HS-27A (cell line): ENCODE measurements around the gene RSPO4.

Experiments
- DNase-seq: peaks from one replicate; pipeline ENCODE4 v3.0.0-alpha.2; 2012; ENCODE audit warnings: low read depth, missing footprints

RSPO4 gene

DNA sequence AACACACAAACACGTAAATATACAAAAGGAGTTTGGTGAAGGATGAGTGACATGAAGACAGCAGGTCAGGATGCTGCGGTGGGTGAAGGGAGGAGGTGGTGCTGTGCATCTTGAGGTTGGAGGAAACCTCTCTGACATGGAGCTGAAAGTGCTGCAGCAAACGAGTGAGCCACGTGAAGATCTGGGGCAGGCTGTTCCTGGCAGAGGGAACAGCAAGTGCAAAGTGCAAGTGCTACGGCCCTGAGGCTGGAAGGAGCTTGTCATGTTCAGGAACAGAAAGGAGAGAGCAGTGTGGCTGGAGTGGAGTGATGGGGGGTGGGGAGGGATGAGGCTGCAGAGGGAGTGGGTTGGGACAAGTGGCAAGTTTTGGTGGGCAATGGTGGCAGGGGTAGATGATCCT, 61.2 kb downstream of the RSPO4 start:
- no peak for DNase-seq

DNA sequence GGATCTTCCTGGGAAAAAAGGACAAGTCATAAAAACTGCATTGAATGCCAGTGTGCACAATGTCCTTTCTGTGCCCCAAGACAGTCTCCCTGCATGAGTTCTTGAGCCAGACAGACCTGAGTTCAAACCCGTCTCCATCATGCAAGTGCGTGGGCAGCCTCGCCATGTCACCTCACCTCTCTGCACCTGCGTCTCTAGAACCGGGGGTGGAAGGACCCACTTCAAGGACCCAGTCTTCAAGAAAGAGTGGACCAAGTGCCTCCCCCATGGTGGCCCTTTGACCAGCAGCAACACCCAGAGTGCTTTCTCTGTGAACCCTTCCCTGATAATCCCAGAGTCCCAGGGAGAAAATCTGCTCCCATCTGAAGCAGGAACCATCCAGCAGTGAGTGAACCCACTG, 62.5 kb downstream of the RSPO4 start:
- DNase-seq = no peak

DNA sequence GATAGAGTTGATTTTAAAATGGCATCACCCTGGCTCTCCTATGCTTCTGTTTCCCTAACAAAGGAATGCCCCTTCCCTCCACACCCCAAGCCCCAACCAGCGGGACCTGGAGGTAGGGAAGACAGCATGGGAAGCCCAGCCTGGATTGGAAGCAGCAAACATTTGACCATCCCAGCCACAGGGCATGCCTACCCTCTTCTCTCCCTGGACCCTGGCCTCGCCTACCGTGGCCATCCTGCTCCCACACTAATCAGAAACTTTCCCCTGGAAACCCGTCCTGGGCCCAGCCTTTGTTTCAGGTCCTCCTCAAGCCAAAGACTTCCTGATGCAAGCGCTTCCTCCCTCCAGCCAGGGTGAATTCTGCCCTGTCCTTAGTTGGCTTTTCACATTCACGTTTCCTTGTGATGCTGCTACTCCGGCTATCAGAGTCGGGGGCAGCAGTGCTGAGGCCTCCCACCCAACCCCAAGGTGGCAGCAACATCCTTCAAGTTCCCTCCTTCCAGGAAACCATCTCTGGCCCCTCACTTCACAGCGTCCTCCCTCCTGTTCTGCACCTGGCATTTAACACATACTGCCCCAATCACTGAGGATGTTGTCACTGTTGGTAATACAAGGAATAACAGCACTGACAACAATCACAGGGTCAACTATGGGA, 67.8 kb downstream of the RSPO4 start:
- DNase-seq = no peak

DNA sequence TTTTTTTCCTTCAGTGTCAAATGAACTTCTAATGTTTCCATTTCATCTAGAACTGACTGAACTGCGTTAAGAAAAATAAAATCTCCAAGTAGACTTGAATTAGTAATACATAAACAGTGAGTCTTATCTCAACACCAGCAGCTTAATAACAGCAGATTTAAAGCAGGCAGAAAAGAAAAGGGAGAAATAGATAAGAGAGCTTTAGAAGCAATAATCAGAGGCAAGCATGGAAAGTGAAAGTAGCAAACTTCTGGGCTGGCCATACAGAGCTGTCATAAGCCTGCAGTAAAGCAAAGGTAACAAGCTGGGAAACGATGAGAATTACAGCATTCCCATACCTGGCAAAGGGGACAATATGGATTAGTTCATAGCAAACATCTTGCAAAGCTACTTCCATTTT, 69.1 kb downstream of the RSPO4 start:
- DNase-seq = no peak

DNA sequence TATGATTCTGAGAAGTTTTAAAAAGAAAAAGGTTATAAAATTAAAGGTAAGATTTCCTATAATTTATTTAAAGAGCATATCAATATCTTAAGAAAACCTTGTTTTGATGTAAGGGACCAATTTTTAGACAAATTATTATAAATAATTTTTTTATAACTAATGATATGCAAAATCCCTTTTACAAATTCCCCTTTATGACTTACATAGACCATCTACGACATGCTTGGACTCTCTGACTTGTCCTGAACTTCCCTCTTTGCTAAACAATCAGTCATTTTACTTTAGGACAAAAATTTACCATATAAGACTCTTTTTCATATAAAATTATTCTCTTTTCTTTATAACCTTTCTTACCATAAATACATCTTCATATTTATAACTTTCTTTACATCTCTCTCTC, 70.7 kb downstream of the RSPO4 start:
- no peak for DNase-seq

DNA sequence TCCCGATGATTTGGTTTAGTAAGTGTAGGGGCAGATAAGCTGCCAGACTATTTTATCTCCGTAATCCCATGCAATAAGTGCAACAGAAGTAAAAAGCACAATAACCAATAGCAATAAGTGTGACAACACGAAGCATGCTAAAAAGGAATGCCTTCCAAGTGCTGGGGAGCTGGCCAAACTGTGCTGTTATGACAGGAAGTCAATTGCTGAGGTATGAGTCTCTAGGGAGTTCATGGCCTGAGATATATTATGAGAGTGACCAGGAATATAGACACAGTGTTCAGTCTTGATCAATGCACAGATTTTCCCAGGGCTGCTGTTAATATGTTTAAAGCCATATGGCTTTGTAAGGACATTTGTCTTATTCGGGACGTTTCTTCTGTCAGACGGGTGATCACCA, 75.4 kb downstream of the RSPO4 start:
- no peak for DNase-seq

DNA sequence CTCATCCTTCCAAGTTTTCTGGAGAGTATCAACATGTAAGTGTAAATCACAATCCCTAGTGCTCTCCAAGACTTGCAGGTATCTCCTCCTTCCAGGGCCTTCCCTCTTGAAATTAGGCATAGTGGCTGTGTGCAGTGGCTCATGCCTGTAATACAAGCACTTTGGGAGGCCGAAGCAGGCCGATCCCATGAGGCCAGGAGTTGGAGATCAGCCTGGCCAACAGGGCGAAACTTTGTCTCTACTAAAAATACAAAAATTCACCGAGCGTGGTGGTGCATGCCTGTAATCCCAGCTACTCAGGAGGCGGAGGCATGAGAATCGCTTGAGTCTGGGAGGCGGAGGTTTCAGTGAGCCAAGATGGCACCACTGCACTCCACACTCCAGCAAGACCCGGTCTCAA, 76.6 kb downstream of the RSPO4 start:
- DNase-seq = no peak

DNA sequence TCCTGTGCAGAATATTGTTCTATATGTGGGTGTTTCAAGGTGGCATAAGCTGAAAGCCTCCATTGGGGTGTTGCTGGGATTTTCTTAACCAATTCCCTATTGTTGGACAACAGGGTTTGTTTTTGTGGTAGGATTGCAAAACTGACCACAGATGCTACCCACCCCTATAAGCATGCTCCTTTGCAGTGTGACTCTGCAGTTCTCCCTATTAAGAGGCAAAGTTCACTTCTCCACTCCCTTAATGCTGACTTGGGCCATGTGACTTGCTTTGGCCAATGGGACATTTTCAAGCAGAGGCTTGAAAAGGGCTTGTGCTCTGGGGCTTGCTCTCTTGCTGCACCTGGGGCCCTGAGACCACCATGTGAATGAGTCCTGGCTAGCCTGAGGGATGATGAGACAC, 77.5 kb downstream of the RSPO4 start:
- no peak for DNase-seq

DNA sequence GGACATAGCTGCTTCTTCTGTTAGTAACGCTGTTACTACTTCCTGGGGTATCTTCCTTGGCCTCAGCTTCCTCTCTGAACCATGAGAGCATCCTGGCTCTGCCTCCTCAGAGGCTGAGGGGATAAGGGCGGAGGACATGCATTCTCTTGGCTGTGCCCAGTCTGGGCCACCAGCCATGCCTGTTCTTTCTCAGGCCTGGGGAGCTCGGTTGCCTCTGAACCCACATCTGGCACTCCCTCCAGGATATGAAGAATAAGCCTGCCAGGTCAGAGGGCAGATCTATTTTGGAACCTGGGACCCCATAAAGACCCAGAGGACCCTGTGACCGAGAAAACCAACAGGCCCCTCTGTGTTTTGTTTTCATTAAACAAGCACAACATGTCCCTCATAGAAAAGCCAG, 79.3 kb downstream of the RSPO4 start:
- no peak for DNase-seq

DNA sequence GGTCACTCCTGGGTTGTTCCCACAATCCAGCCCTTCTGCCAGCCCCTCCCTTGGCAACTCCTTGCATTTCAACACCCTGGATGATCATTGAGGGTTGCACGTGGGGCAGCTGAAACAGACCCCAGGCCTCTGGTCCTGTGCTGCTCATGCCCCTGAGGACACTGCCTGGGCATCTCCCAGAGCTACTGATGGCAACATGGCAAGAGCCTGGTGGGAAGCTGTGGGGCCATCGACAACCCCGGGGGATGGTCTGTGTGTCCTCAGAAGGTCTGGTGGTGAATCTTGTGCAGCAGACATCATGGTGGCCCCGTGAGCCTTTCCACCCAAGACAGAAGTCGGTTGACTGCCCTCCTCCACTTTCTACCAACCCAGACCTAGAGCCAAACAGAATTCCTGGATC, 81.0 kb downstream of the RSPO4 start:
- DNase-seq = no peak

DNA sequence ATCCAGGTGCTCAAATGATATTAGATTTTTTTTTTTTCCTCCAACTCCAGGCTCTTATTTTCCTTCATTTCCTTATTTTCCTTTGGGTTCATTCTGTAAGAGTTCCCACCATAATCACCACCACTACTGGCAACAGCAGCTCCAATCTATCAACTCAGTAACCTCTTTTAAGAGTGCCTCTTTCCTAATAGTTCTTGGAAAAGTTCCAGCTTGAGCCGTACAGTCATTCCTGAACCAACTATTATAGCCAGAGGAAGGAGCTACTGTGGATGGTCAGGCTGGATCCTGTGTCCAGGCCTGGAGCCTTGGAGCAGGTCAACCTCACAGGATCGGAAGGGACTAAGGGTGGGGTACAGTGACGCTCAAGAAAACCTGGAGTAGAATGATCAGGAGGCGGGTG, 81.8 kb downstream of the RSPO4 start:
- no peak for DNase-seq

DNA sequence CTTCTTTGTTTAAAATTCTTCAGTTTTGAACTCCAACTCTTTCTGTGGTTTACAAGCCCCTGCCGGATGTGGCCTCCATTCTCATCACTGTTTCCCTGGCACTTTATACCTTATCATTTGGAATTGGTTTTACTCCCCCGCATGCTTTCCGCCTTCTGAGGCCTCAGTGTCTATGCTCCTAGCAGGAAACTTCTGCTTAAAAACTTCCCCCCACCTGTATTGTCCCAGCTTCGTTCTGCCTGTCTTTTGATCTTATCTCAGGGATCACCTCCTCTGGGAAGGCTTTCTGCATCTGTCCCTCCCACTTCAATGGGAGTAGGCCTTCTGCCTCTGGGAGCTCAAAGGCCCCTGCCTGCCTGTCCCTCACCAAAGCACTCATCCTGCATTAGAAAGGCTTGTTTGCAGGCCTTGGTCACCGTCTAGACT, 82.6 kb downstream of the RSPO4 start:
- DNase-seq = no peak

DNA sequence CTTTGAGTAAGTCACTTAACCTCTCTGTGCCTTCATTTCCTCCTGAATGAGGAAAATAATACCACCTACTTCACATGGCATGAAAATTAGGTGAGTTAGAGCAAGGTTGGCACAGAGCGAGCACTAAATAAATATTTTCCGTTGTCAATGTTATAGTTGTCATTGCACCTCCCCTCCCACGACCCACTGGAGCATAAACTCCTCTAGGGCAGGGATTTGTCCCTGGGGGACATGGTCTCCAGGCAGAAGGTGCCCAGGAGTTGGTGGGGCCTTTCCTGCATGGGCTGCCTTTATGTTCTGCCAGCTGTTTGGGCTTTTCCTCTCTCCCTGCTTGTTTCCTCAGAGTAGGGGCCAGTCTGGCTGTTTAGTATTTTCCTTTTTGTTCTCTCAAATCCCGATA, 84.7 kb downstream of the RSPO4 start:
- DNase-seq = no peak

DNA sequence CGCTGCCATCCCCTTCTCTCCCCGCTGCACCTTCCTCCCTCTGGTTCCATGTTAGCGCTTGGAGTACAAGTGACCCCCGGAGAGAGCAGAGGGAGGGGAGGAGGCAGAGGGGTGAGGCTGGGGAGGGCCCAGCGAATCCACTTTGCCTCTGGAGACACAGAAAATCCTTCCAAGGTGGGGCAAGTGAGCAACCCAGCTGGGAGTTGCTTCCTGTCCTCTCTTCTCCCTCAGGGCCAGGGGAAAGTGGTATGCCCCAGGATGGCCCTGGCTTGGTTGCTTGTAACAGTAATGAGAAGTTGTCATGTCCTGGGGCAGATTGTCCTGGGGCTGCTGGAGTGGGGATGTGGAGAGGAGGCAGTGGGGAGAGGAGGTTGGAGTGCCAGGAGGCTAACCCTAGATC, 85.3 kb downstream of the RSPO4 start:
- DNase-seq = no peak

DNA sequence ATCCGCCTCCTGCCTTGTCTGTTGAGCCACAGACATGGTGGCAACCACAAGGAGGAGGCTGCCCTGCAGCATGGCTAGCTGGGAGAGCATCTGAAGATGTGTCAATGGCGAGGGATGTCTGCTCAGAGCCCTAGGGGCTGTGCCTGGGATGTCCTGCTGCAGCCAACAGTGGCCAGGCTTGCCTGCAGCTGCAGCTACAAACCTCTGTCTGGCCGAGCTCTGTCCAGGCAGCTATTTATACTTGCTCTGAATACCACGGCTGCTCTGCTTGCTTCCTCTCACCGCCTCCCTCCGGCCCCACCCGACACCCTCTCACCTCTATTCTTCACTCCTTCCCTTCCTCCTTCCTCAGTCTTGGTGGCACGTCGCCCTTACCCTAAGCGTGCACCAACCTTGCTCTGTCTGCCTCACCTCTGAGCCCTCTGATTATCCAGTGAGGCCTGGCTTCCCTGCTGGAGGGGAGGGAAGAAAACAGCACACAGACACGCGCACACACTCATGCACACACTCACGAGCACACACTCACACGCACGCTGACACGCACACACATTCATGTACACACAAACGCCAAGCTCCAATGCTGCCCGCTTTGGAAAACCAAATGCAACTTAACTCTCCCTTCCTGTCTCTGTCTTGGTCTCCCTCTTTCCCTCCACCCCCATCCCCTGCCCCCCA, 85.8 kb downstream of the RSPO4 start, which contains the start of gene ANGPT4:
TSS of gene ANGPT4 (minus strand) at position 210 of the 675 bp plus-strand sequence. CDS start at position 90, 120 bp downstream.
- DNase-seq = no peak

DNA sequence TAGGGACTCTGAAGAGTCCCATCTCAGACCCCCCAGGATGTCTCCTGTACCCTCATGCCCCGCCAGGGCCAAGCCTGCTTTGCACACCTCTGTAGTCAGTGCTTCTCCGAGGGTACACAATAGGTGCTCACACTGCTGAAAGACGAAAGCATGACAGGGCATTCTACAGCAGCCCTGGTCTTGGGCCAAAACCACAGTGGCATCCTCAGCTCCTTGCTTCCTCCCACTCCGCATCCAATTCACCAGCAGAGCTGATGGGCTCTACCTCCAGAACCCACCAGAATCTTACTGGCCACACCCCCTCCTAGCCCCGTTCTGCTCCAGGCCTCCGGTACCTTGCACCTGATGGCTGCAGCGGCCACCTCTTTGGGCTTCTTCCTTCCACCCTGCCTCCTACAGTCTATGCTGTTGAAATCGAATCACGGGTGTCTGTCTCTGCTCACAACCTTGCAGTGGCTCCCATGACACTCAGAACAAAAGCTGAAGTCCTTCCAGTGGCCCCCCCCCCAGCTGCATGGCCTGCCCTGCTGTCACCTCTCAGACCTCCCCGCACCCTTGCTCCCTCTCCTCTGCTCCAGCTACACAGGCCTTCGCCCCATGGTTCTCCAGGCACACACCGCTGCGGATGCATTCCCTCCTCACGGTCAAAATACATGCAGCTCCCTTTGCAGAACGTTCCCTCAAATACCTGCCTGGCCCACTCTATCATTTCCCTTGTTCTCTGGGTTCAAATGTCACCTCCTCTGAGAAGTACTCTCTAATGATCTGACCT, 87.2 kb downstream of the RSPO4 start:
- no peak for DNase-seq

DNA sequence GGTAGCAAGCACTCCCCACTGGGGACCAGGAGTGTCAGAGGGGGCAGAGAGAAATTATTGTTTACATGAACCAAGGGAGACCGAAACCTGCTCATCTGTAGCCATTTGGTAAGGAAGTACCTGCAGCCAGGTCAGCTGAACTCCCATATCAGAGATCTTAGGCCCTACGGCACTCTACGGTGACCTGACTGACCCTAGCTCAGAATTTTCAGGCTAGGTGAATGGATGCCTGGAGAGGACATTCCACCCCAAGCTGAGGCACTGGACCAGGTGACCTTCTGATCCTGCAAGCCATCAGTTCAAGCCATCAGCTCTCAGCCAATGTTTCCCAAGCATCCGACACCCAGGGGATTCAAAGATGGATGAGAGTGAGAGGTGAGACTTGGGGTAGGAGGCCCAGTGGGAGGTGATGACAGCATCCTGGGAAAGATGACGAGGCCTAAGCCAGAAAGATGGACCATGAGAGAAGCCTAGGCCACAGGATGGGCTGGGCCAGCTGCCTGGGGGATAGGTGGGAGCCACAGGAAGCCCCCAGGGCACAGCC, 88.7 kb downstream of the RSPO4 start:
- DNase-seq = no peak

DNA sequence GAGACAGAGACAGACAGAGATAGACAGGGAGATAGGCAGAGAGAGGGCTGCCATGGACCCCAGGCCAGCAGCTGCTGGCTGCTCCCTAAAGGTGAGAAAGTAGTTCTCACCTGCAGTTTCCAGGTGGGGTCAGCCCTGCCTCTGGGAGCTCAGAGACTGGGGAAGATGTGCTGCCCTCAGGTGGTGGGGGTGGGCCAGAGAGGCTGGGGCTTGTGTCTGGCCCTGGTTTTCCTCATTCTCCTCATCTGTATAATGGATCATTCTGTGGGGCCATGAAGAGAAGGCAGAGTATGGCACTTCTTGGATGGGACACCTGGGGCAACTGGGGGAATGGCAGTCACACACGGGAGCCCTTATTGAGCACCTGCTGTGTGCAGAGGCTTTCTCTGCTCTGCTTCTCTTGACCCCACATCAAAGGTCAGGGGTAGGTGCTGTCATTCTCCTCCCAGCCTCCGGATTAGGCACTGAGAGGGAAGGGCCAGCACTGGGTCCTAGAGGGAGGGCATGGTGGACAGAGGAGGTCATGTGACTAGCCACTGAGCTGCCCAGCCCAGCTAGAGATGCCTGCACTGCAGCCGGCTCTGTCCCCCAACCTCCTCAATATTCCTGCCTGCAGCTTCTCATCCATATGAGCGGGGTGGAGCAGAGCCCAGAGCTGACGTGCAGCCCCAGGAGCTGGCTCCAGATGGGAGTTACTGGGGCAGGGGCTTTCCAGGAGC, 90.1 kb downstream of the RSPO4 start:
- DNase-seq = no peak

DNA sequence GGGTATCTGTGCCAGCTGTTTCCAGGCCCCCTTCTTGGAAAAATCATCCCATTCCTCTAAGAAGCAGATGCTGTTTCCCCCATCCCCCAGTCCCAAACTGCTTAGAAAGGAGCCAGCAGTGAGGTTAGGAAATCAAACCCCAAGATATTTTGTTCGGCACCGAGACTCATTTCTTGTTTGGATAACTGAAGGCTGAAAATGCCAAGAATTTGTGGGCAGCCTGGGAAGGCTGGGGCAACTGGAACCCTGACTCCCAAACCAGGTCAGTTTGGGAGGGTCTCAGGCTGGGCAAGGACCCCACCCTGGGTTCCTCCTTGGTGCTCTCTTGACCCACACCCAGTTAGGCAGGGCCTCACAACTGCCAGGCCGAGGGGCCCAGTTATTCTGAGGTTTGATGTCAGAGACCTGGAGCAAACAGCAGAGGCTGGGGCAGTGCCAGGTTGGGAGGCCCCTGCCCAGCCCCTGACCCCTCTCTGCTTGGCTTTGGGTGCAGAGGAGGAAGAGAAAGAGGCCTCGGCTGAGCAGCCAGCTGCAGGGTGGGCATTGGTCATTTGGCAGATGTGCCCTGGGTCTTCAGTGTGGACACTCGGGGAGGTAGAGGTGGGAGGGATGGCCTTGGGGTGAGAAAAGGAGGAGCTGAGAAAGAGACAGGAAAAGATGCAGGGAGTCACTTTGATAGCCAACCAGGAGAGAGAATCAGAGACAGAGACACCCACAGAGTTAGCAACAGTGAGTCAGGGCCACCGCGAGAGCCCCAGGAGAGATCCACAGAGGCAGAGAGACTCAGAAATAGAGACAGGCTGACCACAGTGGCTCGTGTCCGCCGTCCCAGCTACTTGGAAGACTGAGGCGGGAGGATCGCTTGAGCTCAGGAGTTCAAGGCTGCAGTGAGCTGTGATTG, 91.0 kb downstream of the RSPO4 start:
- DNase-seq = peak; percentile 39

DNA sequence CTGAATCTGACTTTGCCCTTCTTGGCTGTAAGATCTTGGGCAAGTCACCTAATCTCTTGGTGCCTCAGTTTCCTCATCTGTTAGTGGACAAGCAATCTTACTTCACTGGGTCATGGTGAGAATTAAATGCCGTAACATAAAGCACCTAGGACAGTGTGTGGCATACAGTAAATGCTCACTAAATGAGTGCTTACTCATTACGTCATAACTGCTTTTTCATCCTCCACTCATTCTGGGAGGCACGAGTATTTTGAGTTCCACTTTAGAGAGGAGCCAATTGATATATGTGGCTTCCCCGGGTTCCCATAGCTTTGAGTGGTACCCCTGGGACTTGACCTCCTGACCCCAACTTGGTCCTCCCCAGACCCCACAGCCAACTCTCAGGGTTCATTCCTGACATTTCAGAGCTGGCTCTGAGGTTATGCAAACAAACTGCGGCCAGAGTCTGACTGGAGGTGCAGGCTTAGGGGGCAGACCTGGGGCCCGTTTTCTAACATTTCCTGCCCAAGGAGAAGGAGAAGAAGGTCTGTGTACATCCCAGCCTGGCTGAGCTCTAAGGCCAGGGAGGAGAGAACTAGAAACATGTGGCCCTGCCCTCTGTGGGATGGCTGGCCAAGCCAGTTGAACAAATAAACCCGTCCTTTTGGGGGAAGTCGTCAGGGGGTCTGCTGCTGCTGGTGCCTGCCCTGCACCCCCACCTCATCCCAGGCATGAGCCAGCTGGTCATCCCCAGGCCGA, 91.8 kb downstream of the RSPO4 start:
- no peak for DNase-seq
